Erythroblast (primary cell): ENCODE data around the gene TBX18.

ENCODE experiments used
- GATA1 ChIP-seq: IDR thresholded peaks from 2 replicates; pipeline ENCODE4 v1.6.1; 2011; ENCODE audit warnings: low read depth, mild to moderate bottlenecking, control low read depth, low read length, moderate library complexity
- POLR2A ChIP-seq: IDR thresholded peaks from 2 replicates; pipeline ENCODE4 v1.6.1; 2011; ENCODE audit warnings: mild to moderate bottlenecking, low read length

- TF ChIP-seq POLR2A (no peak), GATA1 (no peak)
Measured at GRCh38 chr6:84641076-84641475, 123.3 kb downstream of the TBX18 start.
